Muscle layer of duodenum (tissue), 2 donors: ENCODE data around the gene PWWP2A.

Experiments
- H3K27ac ChIP-seq: one replicate; pipeline ENCODE4 v1.7.0; 2013; ENCODE audit warnings: mild to moderate bottlenecking, low read length
- H3K27me3 ChIP-seq: one replicate; pipeline ENCODE4 v1.7.0; 2013; ENCODE audit warnings: low read depth, mild to moderate bottlenecking, control low read depth, low read length
- H3K36me3 ChIP-seq, 2 donors: one replicate each; pipeline ENCODE4 v1.7.0; 2013; ENCODE audit warnings: low read length in 2 of 2, control low read depth in 1 of 2, mild to moderate bottlenecking in 1 of 2; ENCODE audit not compliant: insufficient read depth in 2 of 2, control insufficient read depth in 1 of 2
- H3K4me1 ChIP-seq, 2 donors: one replicate each; pipeline ENCODE4 v1.7.0; 2013; ENCODE audit warnings: low read length in 2 of 2, mild to moderate bottlenecking in 2 of 2, control low read depth in 1 of 2, moderate library complexity in 1 of 2; ENCODE audit not compliant: insufficient read depth in 2 of 2, control insufficient read depth in 1 of 2
- H3K4me3 ChIP-seq, 2 donors: one replicate each; pipeline ENCODE4 v1.7.0; 2013; ENCODE audit warnings: low read length in 2 of 2, low read depth in 1 of 2, mild to moderate bottlenecking in 1 of 2
- H3K9me3 ChIP-seq, 2 donors: one replicate each; pipeline ENCODE4 v1.7.0; 2013; ENCODE audit warnings: low read length in 2 of 2, control low read depth in 1 of 2, mild to moderate bottlenecking in 1 of 2; ENCODE audit not compliant: control insufficient read depth in 1 of 2
- donor health status: healthy.

The PWWP2A gene

GRCh38 chr5:160128632-160129031 lies 9.4 kb upstream of the PWWP2A start:
- Histone ChIP-seq H3K9me3 (no peaks in the 10 kb centered on the region), H3K4me1 (peaks cover 0 to 6% of the 10 kb centered on the region in 2 donors), H3K36me3 (no peaks in the 10 kb centered on the region), H3K27me3 (no peaks in the 10 kb centered on the region), H3K4me3 (no peak overlapping the region), H3K27ac (no peak overlapping the region)

GRCh38 chr5:160119905-160120266 lies 636 bp upstream of the PWWP2A start:
- no peaks in the 10 kb centered on the region for H3K9me3 ChIP-seq
- H3K27me3 ChIP-seq = no peaks in the 10 kb centered on the region
- H3K4me3 ChIP-seq = no peak overlapping the region
- peaks cover 0 to 13% of the 10 kb centered on the region in 2 donors for H3K4me1 ChIP-seq
- H3K27ac ChIP-seq = no peak overlapping the region
- H3K36me3 ChIP-seq = no peaks in the 10 kb centered on the region

- Histone ChIP-seq H3K4me3 (peak overlapping the region; percentile 69 to 95), H3K4me1 (peaks cover 0 to 13% of the 10 kb centered on the region in 2 donors), H3K27ac (peak overlapping the region; percentile 39), H3K27me3 (no peaks in the 10 kb centered on the region), H3K9me3 (no peaks in the 10 kb centered on the region), H3K36me3 (peaks cover 0 to 5% of the 10 kb centered on the region in 2 donors)
These were observed 705 bp downstream of the PWWP2A start for GRCh38 chr5:160118349-160119141.

- peaks cover 9 to 14% of the 10 kb centered on the region in 2 donors for H3K36me3 ChIP-seq
- H3K4me3 ChIP-seq = no peak overlapping the region
- peaks cover 0 to 13% of the 10 kb centered on the region in 2 donors for H3K4me1 ChIP-seq
These were observed 2.3 kb downstream of the PWWP2A start for GRCh38 chr5:160116991-160117390.

GRCh38 chr5:160108124-160108523 lies 11.1 kb downstream of the PWWP2A start:
- no peaks in the 10 kb centered on the region for H3K27me3 ChIP-seq
- H3K27ac ChIP-seq = no peak overlapping the region
- no peak overlapping the region for H3K4me3 ChIP-seq
- H3K9me3 ChIP-seq = no peaks in the 10 kb centered on the region
- H3K4me1 ChIP-seq = peaks cover 0 to 5% of the 10 kb centered on the region in 2 donors
- peaks cover 5 to 13% of the 10 kb centered on the region in 2 donors for H3K36me3 ChIP-seq

More at GRCh38 chr5:160116991-160117390, 2.3 kb downstream of the PWWP2A start:
- Histone ChIP-seq H3K27me3 (no peaks in the 10 kb centered on the region), H3K27ac (no peak overlapping the region), H3K9me3 (no peaks in the 10 kb centered on the region)

- peaks cover 0 to 5% of the 10 kb centered on the region in 2 donors for H3K4me1 ChIP-seq
- no peaks in the 10 kb centered on the region for H3K36me3 ChIP-seq
- no peaks in the 10 kb centered on the region for H3K9me3 ChIP-seq
- no peaks in the 10 kb centered on the region for H3K27me3 ChIP-seq
- no peak overlapping the region for H3K4me3 ChIP-seq
- H3K27ac ChIP-seq = no peak overlapping the region
These were observed 13.4 kb downstream of the PWWP2A start for GRCh38 chr5:160105686-160106360.

- H3K27ac ChIP-seq = no peak overlapping the region
- H3K27me3 ChIP-seq = no peaks in the 10 kb centered on the region
These were observed 21.3 kb downstream of the PWWP2A start for GRCh38 chr5:160097991-160098390.

GRCh38 chr5:160096178-160096577 lies 23.1 kb downstream of the PWWP2A start:
- Histone ChIP-seq H3K27me3 (no peaks in the 10 kb centered on the region), H3K36me3 (peaks cover 17 to 19% of the 10 kb centered on the region in 2 donors), H3K27ac (no peak overlapping the region), H3K4me1 (peaks cover 0 to 3% of the 10 kb centered on the region in 2 donors), H3K9me3 (no peaks in the 10 kb centered on the region), H3K4me3 (no peak overlapping the region)

More at GRCh38 chr5:160097991-160098390, 21.3 kb downstream of the PWWP2A start:
- H3K9me3 ChIP-seq = no peaks in the 10 kb centered on the region
- H3K4me1 ChIP-seq = peaks cover 0 to 3% of the 10 kb centered on the region in 2 donors
- no peak overlapping the region for H3K4me3 ChIP-seq
- peaks cover 9% of the 10 kb centered on the region in 2 donors for H3K36me3 ChIP-seq

GRCh38 chr5:160092960-160093707 lies 26.1 kb downstream of the PWWP2A start:
- no peak overlapping the region for H3K4me3 ChIP-seq
- H3K4me1 ChIP-seq = peaks cover 0 to 2% of the 10 kb centered on the region in 2 donors
- H3K9me3 ChIP-seq = no peaks in the 10 kb centered on the region
- H3K27me3 ChIP-seq = no peaks in the 10 kb centered on the region
- no peak overlapping the region for H3K27ac ChIP-seq
- peaks cover 17 to 19% of the 10 kb centered on the region in 2 donors for H3K36me3 ChIP-seq

GRCh38 chr5:160092514-160092913 lies 26.7 kb downstream of the PWWP2A start:
- Histone ChIP-seq H3K27me3 (no peaks in the 10 kb centered on the region), H3K27ac (no peak overlapping the region), H3K36me3 (peaks cover 17 to 19% of the 10 kb centered on the region in 2 donors), H3K4me3 (no peak overlapping the region), H3K9me3 (no peaks in the 10 kb centered on the region), H3K4me1 (no peaks in the 10 kb centered on the region)

- Histone ChIP-seq H3K4me3 (no peak overlapping the region), H3K9me3 (no peaks in the 10 kb centered on the region), H3K36me3 (peaks cover 17 to 19% of the 10 kb centered on the region in 2 donors), H3K4me1 (no peaks in the 10 kb centered on the region), H3K27me3 (no peaks in the 10 kb centered on the region), H3K27ac (no peak overlapping the region)
These were observed 29.2 kb downstream of the PWWP2A start for GRCh38 chr5:160090059-160090458.
